ENCODE data around the gene PWWP2B. TPM values are rescaled to one million over a fixed set of nuclear protein-coding genes. Genes with fewer than 3 reads are reported as not detected.

Gene PWWP2B
- total and polyA plus RNA-seq, 2 of the 4 experiments (the other 2 are of a cell fraction) = 1.7 to 2.2 TPM

DNA sequence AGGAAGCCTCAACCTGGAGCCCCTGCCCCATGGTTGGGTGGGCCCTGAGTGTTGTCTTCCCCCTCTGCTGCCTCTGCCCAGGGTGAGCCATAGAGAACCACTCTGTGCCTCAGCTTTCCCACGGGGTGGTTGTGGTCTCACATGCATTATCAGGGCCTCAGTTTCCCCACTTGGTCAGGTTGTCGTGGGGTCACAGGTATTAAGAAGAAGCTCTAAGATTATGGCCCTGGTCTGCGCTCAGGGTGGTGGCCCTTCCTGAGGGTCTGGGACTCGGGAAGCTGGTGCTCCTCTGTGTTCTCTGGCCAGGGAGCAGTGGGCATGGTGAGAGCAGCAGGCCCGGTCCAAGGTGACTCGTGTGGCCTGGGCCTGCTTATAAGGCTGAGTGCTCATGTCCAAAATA is 47.2 kb upstream of the PWWP2B start:
- H3K9me1 ChIP-seq (ENCODE audit: insufficient read depth, low read length) = no peaks in the 10 kb centered on the region
- 100% methylated on average over 1 of the region's 6 CpGs; no CpG with 5 or more reads in 1 of the 2 experiments for WGBS, 2 experiments (ENCODE audit: extremely low coverage in 2 of 2, insufficient read length in 1 of 2)
- no peaks in the 10 kb centered on the region for H3K27me3 ChIP-seq (ENCODE audit: control insufficient read depth, insufficient read depth, low read length)
- POLR2A ChIA-PET (ENCODE audit: unreplicated experiment) = no interaction called here
- H3K4me2 ChIP-seq (ENCODE audit: low read depth, low read length) = no peak overlapping the region
- H4K8ac ChIP-seq (ENCODE audit: low read depth in 2 of 2, low read length in 2 of 2) = no peak overlapping the region
- no peaks in the 10 kb centered on the region for H3K79me1 ChIP-seq (ENCODE audit: low read depth in 1 of 2, low read length in 2 of 2)
- H2BK120ac ChIP-seq (ENCODE audit: low read depth, low read length) = no peak overlapping the region
- in situ Hi-C loops (cut with MboI; ENCODE audit: low sequenced_read_pairs) = loop anchor here (5.0 kb wide), 1 partner anchor 127 kb away; no protein-coding TSS in a partner anchor
- no peak overlapping the region for H4K5ac ChIP-seq (ENCODE audit: low read depth, low read length)
- no peak overlapping the region for H3K18ac ChIP-seq (ENCODE audit: low read depth, low read length)
- H3K4ac ChIP-seq (ENCODE audit: low read depth, low read length) = no peak overlapping the region
- DNase-seq (no peak), ATAC-seq (ENCODE audit: low read depth) (no peak)
- no peak overlapping the region for H3K14ac ChIP-seq (replicated peaks; ENCODE audit: low read depth, low read length)
- H3K23ac ChIP-seq (ENCODE audit: low read depth, low read length) = no peak overlapping the region
- H3K4me3 ChIP-seq (ENCODE audit: insufficient read depth, low read depth, low read length) = no peak overlapping the region
- TF ChIP-seq FOS (IDR thresholded peaks at IDR 0.05; ENCODE audit: low read depth, low read length) = no peak
- TF ChIP-seq MXI1 (IDR thresholded peaks at IDR 0.05; ENCODE audit: borderline replicate concordance, low read depth, low read length) = no peak
- no peak for TF ChIP-seq POLR2A (IDR thresholded peaks at IDR 0.05; ENCODE audit: low read depth, low read length)
- no peak for TF ChIP-seq MAZ (IDR thresholded peaks at IDR 0.05; ENCODE audit: borderline replicate concordance, low read depth, low read length)
- TF ChIP-seq CEBPB (IDR thresholded peaks at IDR 0.05; ENCODE audit: low read depth, low read length) = no peak
- no peak for TF ChIP-seq CHD1 (IDR thresholded peaks at IDR 0.05; ENCODE audit: low read depth, low read length)
- TF ChIP-seq RAD21 (IDR thresholded peaks at IDR 0.05; ENCODE audit: low read length) = no peak
- TF ChIP-seq BHLHE40 (IDR thresholded peaks at IDR 0.05; ENCODE audit: low read depth, low read length) = no peak
- intact Hi-C loops (cut with micrococcal nuclease) = no loop called here
- no peaks in the 10 kb centered on the region; the same call in 1 of the 2 replicates for H4K20me1 ChIP-seq (ENCODE audit: insufficient read depth, low read length)
- no TSS peak for BruUV-seq (replicated peaks)
- no peak overlapping the region for H2AK5ac ChIP-seq (ENCODE audit: low read depth, low read length)
- H3K36me3 ChIP-seq (ENCODE audit: control insufficient read depth, insufficient read depth, low read length) = peaks cover 7% of the 10 kb centered on the region; the same call in 1 of the 2 replicates
- no peak overlapping the region for H2AK9ac ChIP-seq (replicated peaks; ENCODE audit: low read depth, low read length, poor library complexity)
- H3K56ac ChIP-seq (ENCODE audit: extremely low read depth, insufficient read depth, low read length) = no peak overlapping the region
- CTCF ChIA-PET = no interaction called here
- H3K9me3 ChIP-seq (ENCODE audit: control insufficient read depth, insufficient read depth, low read length) = no peaks in the 10 kb centered on the region
- H2AFZ ChIP-seq (replicated peaks; ENCODE audit: low read length, poor library complexity) = no peak overlapping the region
- H3K27ac ChIP-seq (ENCODE audit: insufficient read depth, low read length) = no peak overlapping the region
- H2BK5ac ChIP-seq (ENCODE audit: low read depth, low read length, poor library complexity, severe bottlenecking) = no peak overlapping the region
- H2BK15ac ChIP-seq (ENCODE audit: low read depth, low read length) = no peak overlapping the region
- dilution Hi-C loops (cut with HindIII; ENCODE audit: low sequenced_read_pairs, unreplicated experiment) = loop anchor here (25.0 kb wide), 1 partner anchor 112 kb away; no protein-coding TSS in a partner anchor
- H4K91ac ChIP-seq (ENCODE audit: insufficient read depth, low read depth, low read length) = no peak overlapping the region
- no peak overlapping the region for H3K9ac ChIP-seq (ENCODE audit: low read depth, low read length)
- no peaks in the 10 kb centered on the region for H3K4me1 ChIP-seq (ENCODE audit: control insufficient read depth, insufficient read depth, low read length)
- no peak overlapping the region for H2BK20ac ChIP-seq (ENCODE audit: low read depth, low read length)

Measured in IMR-90 (cell line).